ENCODE measurements around the gene ZNF366. TPM values are rescaled to one million over a fixed set of nuclear protein-coding genes. Genes with fewer than 3 reads are reported as not detected.
"Not testable (repeated sequence)": the region's sequence is repeated elsewhere in the genome, so short reads cannot be mapped to it uniquely, and the experiment has no call there.

Gene ZNF366
- total RNA-seq, 1 donor from 2014 or later = 13.6 TPM

- Histone ChIP-seq H3K27ac (no peak overlapping the region), H3K27me3 (ENCODE audit: low read depth) (no peaks in the 10 kb centered on the region), H3K36me3 (no peaks in the 10 kb centered on the region), H3K4me3 (no peak overlapping the region), H3K9me3 (no peaks in the 10 kb centered on the region), H3K4me1 (peaks cover 23% of the 10 kb centered on the region)
- DNase-seq = no peak
- intact Hi-C loops (cut with DNase I) = no loop called here
- no peak for ATAC-seq
- no peak for TF ChIP-seq CTCF (IDR thresholded peaks at IDR 0.05)
Measured at GRCh38 chr5:72408127-72408526, 99.1 kb downstream of the ZNF366 start.

DNA sequence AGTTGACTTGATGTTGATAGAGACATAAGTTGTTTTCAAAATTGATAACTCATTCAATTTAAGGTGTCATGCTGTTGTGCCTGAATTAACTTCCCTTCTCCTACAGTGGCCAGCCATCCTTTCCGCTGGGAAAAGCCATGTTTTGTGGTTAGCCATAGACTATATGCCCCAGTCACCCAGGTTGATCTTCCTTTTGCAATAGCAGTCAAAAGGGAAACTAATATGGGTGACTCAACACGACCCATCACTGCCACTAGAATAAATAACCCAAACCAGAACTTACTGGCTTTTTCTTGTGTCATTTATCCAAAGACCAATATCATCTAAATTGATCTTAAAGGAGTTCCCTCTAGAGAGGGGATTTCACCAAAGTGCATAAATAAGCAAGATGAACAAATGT lies 99.7 kb downstream of the ZNF366 start:
- Histone ChIP-seq H3K4me1 (peaks cover 29% of the 10 kb centered on the region), H3K27ac (no peak overlapping the region), H3K4me3 (no peak overlapping the region), H3K27me3 (ENCODE audit: low read depth) (no peaks in the 10 kb centered on the region), H3K9me3 (no peaks in the 10 kb centered on the region), H3K36me3 (no peaks in the 10 kb centered on the region)
- ATAC-seq (no peak), DNase-seq (no peak)
- intact Hi-C loops (cut with DNase I) = no loop called here
- TF ChIP-seq CTCF (IDR thresholded peaks at IDR 0.05) = no peak

DNA sequence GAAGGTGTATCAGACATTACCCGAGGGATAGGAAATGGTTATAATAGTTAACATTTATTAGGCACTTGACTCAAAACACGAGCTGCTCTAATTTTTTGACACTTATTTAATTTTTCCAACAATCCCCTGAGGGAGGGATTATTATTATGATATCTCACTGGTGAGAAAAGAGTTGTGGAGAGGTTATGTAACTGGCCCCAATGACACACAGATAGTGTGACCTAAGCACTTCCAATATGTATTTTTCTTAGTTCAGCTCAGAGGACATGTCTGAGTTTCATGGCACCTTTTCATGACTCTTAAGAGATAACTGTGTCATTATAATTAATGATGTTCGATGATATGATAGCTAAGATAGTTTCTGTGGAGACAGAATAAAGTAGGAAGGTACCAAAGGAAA lies 100.1 kb downstream of the ZNF366 start:
- Histone ChIP-seq H3K36me3 (no peaks in the 10 kb centered on the region), H3K27ac (no peak overlapping the region), H3K27me3 (ENCODE audit: low read depth) (no peaks in the 10 kb centered on the region), H3K4me3 (no peak overlapping the region), H3K4me1 (peaks cover 34% of the 10 kb centered on the region), H3K9me3 (no peaks in the 10 kb centered on the region)
- ATAC-seq (no peak), DNase-seq (no peak)
- intact Hi-C loops (cut with DNase I) = no loop called here
- no peak for TF ChIP-seq CTCF (IDR thresholded peaks at IDR 0.05)

- not testable (repeated sequence) for H3K27me3 ChIP-seq (ENCODE audit: low read depth); ATAC-seq
Measured at GRCh38 chr5:72404771-72405170, 102.4 kb downstream of the ZNF366 start.

DNA sequence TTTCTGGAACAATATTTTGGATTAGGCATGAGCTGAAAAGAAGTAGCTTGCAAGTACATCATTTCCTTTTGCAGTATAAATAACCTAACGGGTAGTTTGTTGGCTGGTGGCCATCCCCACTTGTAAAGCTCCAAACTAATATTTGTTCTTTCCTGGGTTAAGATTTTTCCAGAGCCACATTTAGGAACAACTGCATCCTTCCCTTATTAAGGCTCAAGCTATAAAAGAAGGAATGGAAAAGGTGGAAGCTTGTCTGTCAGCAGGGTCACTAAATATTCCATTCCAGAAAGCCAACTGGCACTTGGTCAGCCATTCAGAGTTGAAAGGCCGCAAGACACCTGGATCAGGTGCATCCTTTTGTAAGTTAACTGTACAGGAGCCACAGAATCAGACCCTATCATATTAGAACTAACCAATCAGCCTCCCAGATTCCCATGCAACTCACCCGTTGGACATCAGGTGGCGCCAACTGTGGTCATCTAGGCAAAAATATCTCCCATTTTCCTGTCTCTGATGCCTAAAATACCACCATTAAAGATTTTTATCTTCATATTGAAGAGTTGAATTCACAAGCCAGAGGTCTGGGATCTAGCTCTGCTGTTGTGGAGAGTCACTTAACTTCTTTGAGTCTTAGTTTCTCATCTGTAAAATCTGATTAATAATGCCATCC lies 104.1 kb downstream of the ZNF366 start:
- intact Hi-C loops (cut with DNase I) = no loop called here
- H3K27ac ChIP-seq = no peak overlapping the region
- peaks cover 16% of the 10 kb centered on the region for H3K9me3 ChIP-seq
- ATAC-seq (peak in 1 of 2 donors; percentile 16), DNase-seq (no peak)
- H3K4me1 ChIP-seq = peaks cover 18% of the 10 kb centered on the region
- no peak overlapping the region for H3K4me3 ChIP-seq
- no peaks in the 10 kb centered on the region for H3K36me3 ChIP-seq
- TF ChIP-seq CTCF (IDR thresholded peaks at IDR 0.05) = peak; percentile 48
- no peaks in the 10 kb centered on the region for H3K27me3 ChIP-seq (ENCODE audit: low read depth)

More at GRCh38 chr5:72404771-72405170, 102.4 kb downstream of the ZNF366 start:
- H3K4me1 ChIP-seq = peaks cover 28% of the 10 kb centered on the region
- DNase-seq; H3K36me3 ChIP-seq; H3K4me3 ChIP-seq; intact Hi-C loops (cut with DNase I); H3K27ac ChIP-seq: not testable (repeated sequence)
- H3K9me3 ChIP-seq = peaks cover 16% of the 10 kb centered on the region

DNA sequence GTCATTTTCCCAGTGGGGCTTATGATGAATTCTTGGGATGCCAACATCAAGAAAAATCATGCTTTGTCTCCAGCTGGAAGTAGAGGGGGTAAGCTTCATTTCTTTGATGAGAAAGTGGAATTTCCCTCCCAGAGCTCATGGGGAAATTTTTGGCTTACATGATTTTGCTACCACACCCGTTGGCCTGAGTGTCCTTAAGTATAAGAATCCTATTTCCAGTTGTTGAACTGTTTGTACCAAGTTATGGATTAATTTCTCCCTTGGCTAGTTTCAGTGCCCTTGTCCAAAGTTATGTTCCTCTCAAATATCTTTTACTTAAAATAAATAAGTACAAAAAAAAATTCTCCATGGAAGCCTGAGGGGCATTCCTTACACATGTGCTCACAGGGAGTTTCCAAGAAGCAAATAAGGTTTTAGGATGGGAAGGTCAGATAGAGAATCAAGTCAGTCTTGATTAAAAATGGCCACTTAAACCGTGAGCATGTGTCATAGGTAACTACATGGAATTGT lies 104.8 kb downstream of the ZNF366 start:
- no peak overlapping the region for H3K4me3 ChIP-seq
- H3K4me1 ChIP-seq = peaks cover 16% of the 10 kb centered on the region
- intact Hi-C loops (cut with DNase I) = no loop called here
- ATAC-seq = peak; percentile 25 to 50
- H3K9me3 ChIP-seq = peaks cover 16% of the 10 kb centered on the region
- no peaks in the 10 kb centered on the region for H3K27me3 ChIP-seq (ENCODE audit: low read depth)
- no peak for TF ChIP-seq CTCF (IDR thresholded peaks at IDR 0.05)
- no peak for DNase-seq
- H3K36me3 ChIP-seq = no peaks in the 10 kb centered on the region
- peak overlapping the region; percentile 25 for H3K27ac ChIP-seq
